ENCODE results near the gene ADAMTS19.
A peak's percentile ranks its signal among the peaks of the same experiment; 100 is the strongest.

The ADAMTS19 gene

GRCh38 chr5:129465776-129466344, 5.8 kb downstream of the ADAMTS19 start:
- no peak overlapping the region for H3K4me3 ChIP-seq (replicated peaks; ENCODE audit: low read depth, low read length)
- no peak for DNase-seq (ENCODE audit: low read depth)
- TF ChIP-seq, protein P1, sequence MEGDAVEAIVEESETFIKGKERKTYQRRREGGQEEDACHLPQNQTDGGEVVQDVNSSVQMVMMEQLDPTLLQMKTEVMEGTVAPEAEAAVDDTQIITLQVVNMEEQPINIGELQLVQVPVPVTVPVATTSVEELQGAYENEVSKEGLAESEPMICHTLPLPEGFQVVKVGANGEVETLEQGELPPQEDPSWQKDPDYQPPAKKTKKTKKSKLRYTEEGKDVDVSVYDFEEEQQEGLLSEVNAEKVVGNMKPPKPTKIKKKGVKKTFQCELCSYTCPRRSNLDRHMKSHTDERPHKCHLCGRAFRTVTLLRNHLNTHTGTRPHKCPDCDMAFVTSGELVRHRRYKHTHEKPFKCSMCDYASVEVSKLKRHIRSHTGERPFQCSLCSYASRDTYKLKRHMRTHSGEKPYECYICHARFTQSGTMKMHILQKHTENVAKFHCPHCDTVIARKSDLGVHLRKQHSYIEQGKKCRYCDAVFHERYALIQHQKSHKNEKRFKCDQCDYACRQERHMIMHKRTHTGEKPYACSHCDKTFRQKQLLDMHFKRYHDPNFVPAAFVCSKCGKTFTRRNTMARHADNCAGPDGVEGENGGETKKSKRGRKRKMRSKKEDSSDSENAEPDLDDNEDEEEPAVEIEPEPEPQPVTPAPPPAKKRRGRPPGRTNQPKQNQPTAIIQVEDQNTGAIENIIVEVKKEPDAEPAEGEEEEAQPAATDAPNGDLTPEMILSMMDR (IDR thresholded peaks at IDR 0.05; ENCODE audit: low read length, missing control alignments) = no peak

DNA sequence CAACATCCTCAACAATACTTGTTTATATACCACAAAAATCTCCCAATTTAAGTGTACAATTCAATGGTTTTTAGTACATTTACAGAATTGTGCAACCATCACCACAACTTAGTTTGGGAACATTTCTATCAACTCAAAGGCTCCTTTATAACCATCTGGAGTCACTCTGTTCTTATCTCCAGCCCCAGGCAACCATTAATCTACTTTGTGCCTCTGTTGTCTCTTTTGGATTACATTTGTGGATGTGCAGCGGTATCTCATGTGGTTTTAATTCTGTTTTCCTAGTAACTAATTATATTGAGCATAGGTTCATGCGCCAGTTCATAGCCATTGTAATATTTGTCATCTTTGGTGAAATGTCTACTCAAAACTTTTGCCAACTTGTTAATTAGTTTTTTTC, 14.4 kb downstream of the ADAMTS19 start:
- TF ChIP-seq, protein P1 (IDR thresholded peaks at IDR 0.05; ENCODE audit: low read length, missing control alignments) = no peak
- H3K4me3 ChIP-seq (replicated peaks; ENCODE audit: low read depth, low read length) = no peak overlapping the region
- DNase-seq (ENCODE audit: low read depth) = peak; percentile 6

DNA sequence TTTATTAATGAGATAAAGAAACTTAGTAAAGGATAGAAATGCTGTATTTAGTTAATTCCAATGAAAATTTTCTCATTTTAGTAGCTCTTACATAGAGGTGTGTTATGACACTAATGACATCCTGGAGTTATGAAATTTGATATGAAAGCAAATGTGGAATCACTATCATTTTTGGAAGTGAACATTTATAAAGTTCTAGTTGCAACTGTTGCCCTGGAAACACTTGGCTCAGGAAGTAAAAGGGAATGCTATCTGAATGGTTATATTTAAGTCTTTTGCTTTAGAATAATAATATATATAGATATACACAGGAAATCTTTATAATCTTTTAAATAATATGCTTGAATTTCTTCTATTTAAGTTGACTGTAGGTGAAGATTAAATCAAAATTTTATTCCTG, 16.7 kb downstream of the ADAMTS19 start:
- DNase-seq (ENCODE audit: low read depth) = no peak
- no peak overlapping the region for H3K4me3 ChIP-seq (replicated peaks; ENCODE audit: low read depth, low read length)
- TF ChIP-seq, protein P1 (IDR thresholded peaks at IDR 0.05; ENCODE audit: low read length, missing control alignments) = no peak

GRCh38 chr5:129477532-129477931, 17.4 kb downstream of the ADAMTS19 start:
- TF ChIP-seq, protein P1 (IDR thresholded peaks at IDR 0.05; ENCODE audit: low read length, missing control alignments) = no peak
- no peak overlapping the region for H3K4me3 ChIP-seq (replicated peaks; ENCODE audit: low read depth, low read length)
- DNase-seq (ENCODE audit: low read depth) = no peak

- TF ChIP-seq, protein P1 (IDR thresholded peaks at IDR 0.05; ENCODE audit: low read length, missing control alignments) = no peak
- no peak overlapping the region for H3K4me3 ChIP-seq (replicated peaks; ENCODE audit: low read depth, low read length)
- DNase-seq (ENCODE audit: low read depth) = no peak
These were observed 21.1 kb downstream of the ADAMTS19 start for GRCh38 chr5:129481161-129481560.

- TF ChIP-seq, protein P1 (IDR thresholded peaks at IDR 0.05; ENCODE audit: low read length, missing control alignments) = no peak
- DNase-seq (ENCODE audit: low read depth) = peak; percentile 33
- no peak overlapping the region for H3K4me3 ChIP-seq (replicated peaks; ENCODE audit: low read depth, low read length)
These were observed 36.3 kb downstream of the ADAMTS19 start for GRCh38 chr5:129496421-129496820.
